Right lung (tissue), 5 donors: Measurements from ENCODE around the gene UVRAG. TPM values are rescaled to one million over a fixed set of nuclear protein-coding genes. Genes with fewer than 3 reads are reported as not detected.
"Not testable (repeated sequence)": the region's sequence is repeated elsewhere in the genome, so short reads cannot be mapped to it uniquely, and the experiment has no call there.

Experiments used
- DNase-seq, 2 donors: peaks; one replicate each; pipeline ENCODE4 v3.0.0-alpha.2; 2013
- polyA plus RNA-seq, 5 donors: library from polyadenylated mRNA; unstranded; fragments of 120-200 nt; gene quantifications; one replicate each; pipeline versions ENCODE4 v1.2.1 to v1.2.3, GENCODE V29; 2013; ENCODE audit warnings: inconsistent platforms in 1 of 5, low replicate concordance in 1 of 5; ENCODE audit not compliant: insufficient read length in 5 of 5, insufficient read depth in 1 of 5

UVRAG gene
- polyA plus RNA-seq, 5 donors, result 19.0 to 25.0 (median 21.4) TPM

GRCh38 chr11:75836417-75836816 lies 21.4 kb downstream of the UVRAG start:
- DNase-seq, result no peak

- DNase-seq, result no peak
Measured at GRCh38 chr11:75839851-75840250, 24.8 kb downstream of the UVRAG start.

- DNase-seq, result no peak
Measured at GRCh38 chr11:75840522-75840921, 25.5 kb downstream of the UVRAG start.

GRCh38 chr11:75841739-75842138 lies 26.7 kb downstream of the UVRAG start:
- no peak for DNase-seq

GRCh38 chr11:75845324-75845723 lies 30.3 kb downstream of the UVRAG start:
- DNase-seq, result no peak

GRCh38 chr11:75849894-75850293 lies 34.9 kb downstream of the UVRAG start:
- no peak for DNase-seq

GRCh38 chr11:75850787-75851186 lies 35.8 kb downstream of the UVRAG start:
- DNase-seq, result peak in 1 of 2 donors; percentile 23

- DNase-seq, result peak in 1 of 2 donors; percentile 23
Measured at GRCh38 chr11:75851203-75851602, 36.2 kb downstream of the UVRAG start.

GRCh38 chr11:75852406-75853017 lies 37.5 kb downstream of the UVRAG start:
- DNase-seq, result no peak

- not testable (repeated sequence) for DNase-seq
Measured at GRCh38 chr11:75853563-75853962, 38.6 kb downstream of the UVRAG start.

GRCh38 chr11:75853971-75854370 lies 39.0 kb downstream of the UVRAG start:
- no peak for DNase-seq

- DNase-seq, result no peak
Measured at GRCh38 chr11:75855206-75855605, 40.2 kb downstream of the UVRAG start.

GRCh38 chr11:75856912-75857311 lies 41.9 kb downstream of the UVRAG start:
- no peak for DNase-seq

GRCh38 chr11:75858042-75858441 lies 43.0 kb downstream of the UVRAG start:
- DNase-seq, result no peak

GRCh38 chr11:75858613-75859012 lies 43.6 kb downstream of the UVRAG start:
- DNase-seq, result no peak

GRCh38 chr11:75859614-75860013 lies 44.6 kb downstream of the UVRAG start:
- no peak for DNase-seq

GRCh38 chr11:75862437-75862836 lies 47.4 kb downstream of the UVRAG start:
- no peak for DNase-seq

- DNase-seq, result peak; percentile 21 to 50
Measured at GRCh38 chr11:75867778-75868374, 52.9 kb downstream of the UVRAG start.

- DNase-seq, result no peak
Measured at GRCh38 chr11:75868990-75869389, 54.0 kb downstream of the UVRAG start.

GRCh38 chr11:75869661-75870455 lies 54.8 kb downstream of the UVRAG start:
- no peak for DNase-seq

- no peak for DNase-seq
Measured at GRCh38 chr11:75872887-75873416, 57.9 kb downstream of the UVRAG start.

- DNase-seq, result no peak
Measured at GRCh38 chr11:75873417-75874221, 58.6 kb downstream of the UVRAG start.
